RWPE1 (cell line): Measurements from ENCODE around the gene OR13C4.

ENCODE experiments used
- CTCF ChIA-PET: fragments of 350-600 bp; sonication (Branson Sonifier 250); formaldehyde crosslinking; extraction: SDS; loops from one replicate; lab custom pipeline; 2021; lab: Yijun Ruan, JAX
- POLR2A ChIA-PET: fragments of 400-600 bp; formaldehyde crosslinking; extraction: SDS; loops from one replicate; lab custom pipeline; 2020; ENCODE audit warnings: antibody characterized with exemption; ENCODE audit not compliant: low non-redundant PET; lab: Yijun Ruan, JAX
- DNase-seq: peaks from one replicate; pipeline ENCODE4 v3.0.0; 2012; ENCODE audit warnings: low spot score
- H3K27ac ChIP-seq: fragments of 450-650 bp; 2 replicates; pipeline ENCODE4 v1.5.1; 2017
- CTCF ChIP-seq: fragments of 450-650 bp; conservative IDR thresholded peaks from 2 replicates; pipeline ENCODE4 v1.5.1; 2017; ENCODE audit warnings: low read depth, mild to moderate bottlenecking

The OR13C4 gene

DNA sequence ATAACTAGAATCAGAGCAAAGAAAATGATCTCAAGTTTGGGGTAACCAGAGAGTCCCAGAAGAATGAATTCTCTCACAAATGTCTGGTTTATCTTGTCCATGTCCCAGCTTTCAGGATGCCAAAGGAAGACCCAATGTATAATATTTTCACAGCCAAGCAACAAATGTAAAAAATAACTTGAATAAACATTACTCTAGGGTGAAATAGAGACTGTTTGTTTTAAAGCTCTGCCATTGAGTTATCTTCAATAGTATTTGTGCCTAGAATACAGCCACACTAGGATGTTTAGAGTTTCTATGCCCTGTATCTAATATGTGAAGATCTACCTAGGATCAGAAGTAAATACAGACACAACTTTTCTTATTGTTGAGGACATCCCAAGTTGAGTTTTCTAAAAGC, at the start of gene OR13C4:
Gene OR13C4 (minus strand): TSS at position 101 of the 400 bp plus-strand sequence. CDS start 0 bp downstream, at position 101.
- ChIA-PET CTCF (no interaction called here), POLR2A (no interaction called here)
- no peak for TF ChIP-seq CTCF
- no peak within 1 kb of the TSS for H3K27ac ChIP-seq
- no peak for DNase-seq

GRCh38 chr9:104575456-104575855, 48.4 kb upstream of the OR13C4 start:
- POLR2A ChIA-PET = no interaction called here
- TF ChIP-seq CTCF = no peak
- CTCF ChIA-PET = interaction anchor here (0.7 to 0.8 kb wide), 2 partner anchors 7 to 551 kb away, joined by 4 to 5 read pairs; no protein-coding TSS in a partner anchor
- no peak for DNase-seq
- no peak overlapping the region for H3K27ac ChIP-seq

GRCh38 chr9:104572612-104573011, 45.6 kb upstream of the OR13C4 start:
- POLR2A ChIA-PET = no interaction called here
- CTCF ChIA-PET = no interaction called here

GRCh38 chr9:104568868-104569267, 41.9 kb upstream of the OR13C4 start, which contains the start of gene OR13C8:
Gene OR13C8 (plus strand): TSS chr9:104569168. CDS start chr9:104569168, 0 bp downstream.
- no peak within 1 kb of the TSS for H3K27ac ChIP-seq
- no peak for TF ChIP-seq CTCF
- no peak for DNase-seq
- CTCF ChIA-PET = interaction anchor here (0.7 kb wide), 1 partner anchor 7 kb away, joined by 5 read pairs; no protein-coding TSS in a partner anchor
- POLR2A ChIA-PET = no interaction called here

More at GRCh38 chr9:104572612-104573011, 45.6 kb upstream of the OR13C4 start:
- H3K27ac ChIP-seq = no peak overlapping the region
- TF ChIP-seq CTCF = no peak
- DNase-seq = no peak

- ChIA-PET POLR2A (no interaction called here), CTCF (interaction anchor here (0.8 kb wide), 1 partner anchor 27 kb away, joined by 5 read pairs; no protein-coding TSS in a partner anchor)
Measured at GRCh38 chr9:104564358-104564757, 37.3 kb upstream of the OR13C4 start.

More at GRCh38 chr9:104564358-104564757, 37.3 kb upstream of the OR13C4 start:
- no peak overlapping the region for H3K27ac ChIP-seq
- no peak for TF ChIP-seq CTCF
- DNase-seq = no peak
